H1 (cell line): ENCODE results near the gene ICAM2. TPM values are rescaled to one million over a fixed set of nuclear protein-coding genes. Genes with fewer than 3 reads are reported as not detected.

Experiments used
- BACH1 ChIP-seq: IDR thresholded peaks from 2 replicates; pipeline ENCODE4 v1.6.1; 2012; ENCODE audit warnings: low read length, improper control_type of control experiment
- BRCA1 ChIP-seq: IDR thresholded peaks from 2 replicates; pipeline ENCODE4 v1.6.1; 2012; ENCODE audit warnings: low read depth, low read length, improper control_type of control experiment
- CBX5 ChIP-seq: fragments of 300-800, 300-1000 bp; sonication (generic); IDR thresholded peaks from 2 replicates; pipeline ENCODE4 v1.7.1; 2016; ENCODE audit warnings: antibody characterized with exemption, low read length, low read depth
- CBX8 ChIP-seq: fragments of 300-800, 300-1000 bp; sonication (generic); IDR thresholded peaks from 2 replicates; pipeline ENCODE4 v1.7.1; 2016; ENCODE audit warnings: low read depth, low read length, borderline replicate concordance
- CHD2 ChIP-seq: IDR thresholded peaks from 2 replicates; pipeline ENCODE4 v1.6.1; 2012; ENCODE audit warnings: low read length, improper control_type of control experiment
- CREB1 ChIP-seq: IDR thresholded peaks from 2 replicates; pipeline ENCODE4 v1.6.1; 2012; ENCODE audit warnings: inconsistent platforms
- CTBP2 ChIP-seq: IDR thresholded peaks from 2 replicates; pipeline ENCODE4 v1.7.0; 2011; ENCODE audit warnings: borderline replicate concordance, mild to moderate bottlenecking, moderate library complexity, mixed read lengths, low read length; ENCODE audit not compliant: insufficient read depth, insufficient read length
- FOSL1 ChIP-seq: IDR thresholded peaks from 2 replicates; pipeline ENCODE4 v1.6.1; 2011; ENCODE audit warnings: mild to moderate bottlenecking, low read depth, low read length, moderate library complexity; ENCODE audit not compliant: insufficient read depth
- GTF2F1 ChIP-seq: IDR thresholded peaks from 2 replicates; pipeline ENCODE4 v1.6.1; 2012; ENCODE audit warnings: low read depth, low read length, improper control_type of control experiment, borderline replicate concordance
- HDAC6 ChIP-seq: IDR thresholded peaks from one replicate; pipeline ENCODE4 v1.7.1; 2012; ENCODE audit warnings: low read depth, mild to moderate bottlenecking, inconsistent platforms, low read length, moderate library complexity
- JUN ChIP-seq: IDR thresholded peaks from 2 replicates; pipeline ENCODE4 v1.6.1; 2011; ENCODE audit warnings: low read depth, mild to moderate bottlenecking, improper control_type of control experiment, low read length
- JUND ChIP-seq: IDR thresholded peaks from 2 replicates; pipeline ENCODE4 v1.6.1; 2011; ENCODE audit warnings: mild to moderate bottlenecking, improper control_type of control experiment, low read length
- KDM5A ChIP-seq: fragments of 200-600 bp; IDR thresholded peaks from 2 replicates; pipeline ENCODE4 v1.7.1; 2012; ENCODE audit warnings: mild to moderate bottlenecking, low read length, inconsistent platforms, mixed read lengths
- NRF1 ChIP-seq: IDR thresholded peaks from 2 replicates; pipeline ENCODE4 v1.6.1; 2011; ENCODE audit warnings: mild to moderate bottlenecking, low read depth, low read length, improper control_type of control experiment
- POLR2A ChIP-seq, 2 experiments: IDR thresholded peaks; 1 replicate in 1 of 2; 2 replicates in 1 of 2; pipeline ENCODE4 v1.6.1; 2011; ENCODE audit warnings: low read depth in 2 of 2, low read length in 2 of 2, mild to moderate bottlenecking in 2 of 2; ENCODE audit errors: control extremely low read depth in 1 of 2
- POLR2AphosphoS5 ChIP-seq: IDR thresholded peaks from 2 replicates; pipeline ENCODE4 v1.6.1; 2011; ENCODE audit warnings: low read depth, low read length
- RFX5 ChIP-seq: IDR thresholded peaks from 2 replicates; pipeline ENCODE4 v1.6.1; 2011; ENCODE audit warnings: low read depth, low read length, improper control_type of control experiment, borderline replicate concordance
- SAP30 ChIP-seq: fragments of 300-600 bp; sonication (generic); IDR thresholded peaks from 2 replicates; pipeline ENCODE4 v1.7.1; 2012; ENCODE audit warnings: low read length, moderate library complexity, mild to moderate bottlenecking, inconsistent platforms; ENCODE audit not compliant: insufficient read depth, insufficient replicate concordance
- SIN3A ChIP-seq, 2 experiments: IDR thresholded peaks in 1 of 2; conservative IDR thresholded peaks in 1 of 2; 2 replicates each; pipeline ENCODE4 v1.6.1; 2011 to 2012; ENCODE audit warnings: low read length in 2 of 2, improper control_type of control experiment in 1 of 2, low read depth in 1 of 2, mild to moderate bottlenecking in 1 of 2
- SP4 ChIP-seq: IDR thresholded peaks from 2 replicates; pipeline ENCODE4 v1.6.1; 2012; ENCODE audit warnings: low read length, inconsistent platforms
- polyA plus RNA-seq, 7 experiments: library from polyadenylated mRNA; depleted of rRNA in 3 of 7; stranded (reverse) in 5 of 7; unstranded in 2 of 7; fragments of >200 nt in 5 of 7; fragments of 200-250 nt in 2 of 7; gene quantifications; 1 replicate in 5 of 7; 2 replicates in 1 of 7; 4 replicates in 1 of 7; pipeline versions ENCODE4 v1.2.1 to v1.2.3, GENCODE V29; 2011 to 2013; ENCODE audit warnings: missing spikeins in 2 of 7, mixed read lengths in 2 of 7
- total RNA-seq: library from RNA; stranded (reverse); fragmentation: NEBNext Ultra II Directional; extraction: Animal tissue kit (Norgen Biotek cat#: 25700); gene quantifications from 2 replicates; pipeline ENCODE4 v1.2.1, GENCODE V29; 2021
- TF ChIP-seq, protein P1 (sequence below), 3 experiments: IDR thresholded peaks; 1 replicate in 2 of 3; 2 replicates in 1 of 3; pipeline versions ENCODE4 v1.5.1 to v1.6.1; 2011; ENCODE audit warnings: low read length in 3 of 3, mild to moderate bottlenecking in 3 of 3, inconsistent platforms in 2 of 3, low read depth in 1 of 3, moderate library complexity in 1 of 3; ENCODE audit not compliant: insufficient read depth in 1 of 3; ENCODE audit errors: control extremely low read depth in 1 of 3
- TF ChIP-seq, protein P2 (sequence below): IDR thresholded peaks from 2 replicates; pipeline ENCODE4 v1.6.1; 2012; ENCODE audit warnings: inconsistent platforms

ICAM2 gene
- total and polyA plus RNA-seq, 2 of the 8 experiments (the other 6 are each of a cell fraction or from before 2014, with no cell fraction given), result 0.45 to 0.63 TPM

DNA sequence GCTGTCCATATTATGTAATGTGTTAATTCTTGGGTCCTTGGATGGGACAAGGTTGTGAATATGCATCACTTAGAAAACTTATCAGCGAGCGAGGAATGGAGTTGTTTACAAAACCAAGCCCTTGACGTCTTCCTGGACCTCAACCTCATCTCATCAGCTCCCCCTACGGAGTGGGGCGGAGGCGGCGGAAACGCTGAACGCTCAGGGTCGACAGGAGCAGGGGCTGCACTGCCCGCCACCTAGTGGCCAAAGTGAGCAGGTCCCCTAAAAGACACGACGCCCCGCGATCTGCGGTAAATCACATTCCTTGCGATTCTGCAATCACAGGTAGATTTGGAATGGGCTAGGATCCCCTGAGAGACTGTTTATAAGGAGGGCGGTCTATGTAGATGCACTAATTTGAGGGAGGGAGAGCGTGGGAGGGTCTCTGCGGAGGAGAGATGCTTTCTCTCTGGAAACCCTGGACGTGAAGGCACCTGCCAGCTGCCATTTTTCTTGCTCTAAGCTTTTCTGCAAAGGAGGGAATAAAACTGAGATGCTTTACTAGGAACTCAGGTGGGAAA lies 5.4 kb upstream of the ICAM2 start (continued):
- TF ChIP-seq, protein P1, sequence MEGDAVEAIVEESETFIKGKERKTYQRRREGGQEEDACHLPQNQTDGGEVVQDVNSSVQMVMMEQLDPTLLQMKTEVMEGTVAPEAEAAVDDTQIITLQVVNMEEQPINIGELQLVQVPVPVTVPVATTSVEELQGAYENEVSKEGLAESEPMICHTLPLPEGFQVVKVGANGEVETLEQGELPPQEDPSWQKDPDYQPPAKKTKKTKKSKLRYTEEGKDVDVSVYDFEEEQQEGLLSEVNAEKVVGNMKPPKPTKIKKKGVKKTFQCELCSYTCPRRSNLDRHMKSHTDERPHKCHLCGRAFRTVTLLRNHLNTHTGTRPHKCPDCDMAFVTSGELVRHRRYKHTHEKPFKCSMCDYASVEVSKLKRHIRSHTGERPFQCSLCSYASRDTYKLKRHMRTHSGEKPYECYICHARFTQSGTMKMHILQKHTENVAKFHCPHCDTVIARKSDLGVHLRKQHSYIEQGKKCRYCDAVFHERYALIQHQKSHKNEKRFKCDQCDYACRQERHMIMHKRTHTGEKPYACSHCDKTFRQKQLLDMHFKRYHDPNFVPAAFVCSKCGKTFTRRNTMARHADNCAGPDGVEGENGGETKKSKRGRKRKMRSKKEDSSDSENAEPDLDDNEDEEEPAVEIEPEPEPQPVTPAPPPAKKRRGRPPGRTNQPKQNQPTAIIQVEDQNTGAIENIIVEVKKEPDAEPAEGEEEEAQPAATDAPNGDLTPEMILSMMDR (IDR thresholded peaks at IDR 0.05; ENCODE audit: control extremely low read depth in 1 of 3, insufficient read depth in 1 of 3, low read depth in 1 of 3, low read length in 3 of 3), result peak; percentile 94 to 99 (median 99)
- TF ChIP-seq, protein P2, sequence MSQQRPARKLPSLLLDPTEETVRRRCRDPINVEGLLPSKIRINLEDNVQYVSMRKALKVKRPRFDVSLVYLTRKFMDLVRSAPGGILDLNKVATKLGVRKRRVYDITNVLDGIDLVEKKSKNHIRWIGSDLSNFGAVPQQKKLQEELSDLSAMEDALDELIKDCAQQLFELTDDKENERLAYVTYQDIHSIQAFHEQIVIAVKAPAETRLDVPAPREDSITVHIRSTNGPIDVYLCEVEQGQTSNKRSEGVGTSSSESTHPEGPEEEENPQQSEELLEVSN, result peak; percentile 36; the same call in 1 of the 2 replicates
- TF ChIP-seq SP4, result no peak
- TF ChIP-seq BRCA1, result no peak
- TF ChIP-seq CHD2, result no peak
- no peak for TF ChIP-seq HDAC6
- TF ChIP-seq SIN3A (conservative IDR thresholded peaks at IDR 0.05 in 1 of 2, IDR thresholded peaks at IDR 0.05 in 1 of 2; ENCODE audit: low read depth in 1 of 2, low read length in 2 of 2), result no peak
- TF ChIP-seq POLR2A (IDR thresholded peaks at IDR 0.05; ENCODE audit: control extremely low read depth in 1 of 2, low read depth in 2 of 2, low read length in 2 of 2), result no peak
- no peak for TF ChIP-seq NRF1
- no peak for TF ChIP-seq CBX8
- no peak for TF ChIP-seq SAP30
- TF ChIP-seq FOSL1, result no peak
- 0 out of 2 replicates have a peak, but pooled peaks have one; percentile 62 for TF ChIP-seq JUND
- no peak for TF ChIP-seq JUN
- TF ChIP-seq CTBP2, result no peak
- no peak for TF ChIP-seq RFX5
- no peak for TF ChIP-seq GTF2F1
- peak; percentile 72; the same call in 1 of the 2 replicates for TF ChIP-seq BACH1
- no peak for TF ChIP-seq CBX5
- TF ChIP-seq CREB1, result peak; percentile 68
- TF ChIP-seq KDM5A, result no peak
- no peak for TF ChIP-seq POLR2AphosphoS5
